AG08396 (cell line): ENCODE results near the gene TADA2A.

ENCODE experiments used
- DNase-seq: peaks from one replicate; pipeline ENCODE4 v3.0.0; 2012; ENCODE audit warnings: low spot score, mixed read lengths

Gene TADA2A

GRCh38 chr17:37463039-37463438 is 56.4 kb downstream of the TADA2A start:
- DNase-seq, result no peak

GRCh38 chr17:37465069-37465616 is 58.5 kb downstream of the TADA2A start:
- DNase-seq, result no peak

- DNase-seq, result no peak
These were observed 59.8 kb downstream of the TADA2A start for GRCh38 chr17:37466471-37466870.

- no peak for DNase-seq
These were observed 63.5 kb downstream of the TADA2A start for GRCh38 chr17:37470181-37470580.

GRCh38 chr17:37475731-37476420 is 69.2 kb downstream of the TADA2A start:
- DNase-seq, result no peak

GRCh38 chr17:37476431-37477120 is 69.9 kb downstream of the TADA2A start:
- no peak for DNase-seq

- peak; percentile 21 for DNase-seq
These were observed 71.5 kb downstream of the TADA2A start for GRCh38 chr17:37478187-37478586.

- DNase-seq, result no peak
These were observed 72.3 kb downstream of the TADA2A start for GRCh38 chr17:37479025-37479424.

- DNase-seq, result no peak
These were observed 73.7 kb downstream of the TADA2A start for GRCh38 chr17:37480427-37480826.

- no peak for DNase-seq
These were observed 74.4 kb downstream of the TADA2A start for GRCh38 chr17:37481001-37481665.

GRCh38 chr17:37483311-37484039 is 76.8 kb downstream of the TADA2A start:
- DNase-seq, result peak; percentile 75

- DNase-seq, result no peak
These were observed 79.4 kb downstream of the TADA2A start for GRCh38 chr17:37485938-37486570.

- DNase-seq, result peak; percentile 80
These were observed 81.4 kb downstream of the TADA2A start for GRCh38 chr17:37488009-37488604.

GRCh38 chr17:37488607-37489196 is 82.0 kb downstream of the TADA2A start:
- DNase-seq, result peak; percentile 83

- DNase-seq, result peak; percentile 96
These were observed 82.7 kb downstream of the TADA2A start, which contains the start of gene DUSP14 for GRCh38 chr17:37489197-37490001. DUSP14 (plus strand) TSS chr17:37489891; CDS start chr17:37512273, 22,382 bp downstream.

- peak; percentile 41 for DNase-seq
These were observed 83.4 kb downstream of the TADA2A start for GRCh38 chr17:37490022-37490587.

GRCh38 chr17:37490638-37491614 is 84.2 kb downstream of the TADA2A start:
- peak; percentile 83 for DNase-seq

- no peak for DNase-seq
These were observed 85.5 kb downstream of the TADA2A start for GRCh38 chr17:37492167-37492566.
